Hepatocyte (in vitro differentiated cells): ENCODE measurements around the gene ARHGAP25.

Experiments
- EZH2 ChIP-seq: fragments of 200-600 bp; sonication (generic); IDR thresholded peaks from 2 replicates; pipeline ENCODE4 v1.6.1; 2016; ENCODE audit warnings: antibody characterized with exemption, mild to moderate bottlenecking, borderline replicate concordance
- EZH2phosphoT487 ChIP-seq: fragments of 200-600 bp; sonication (generic); IDR thresholded peaks from one replicate; pipeline ENCODE4 v1.6.1; 2018; ENCODE audit warnings: antibody characterized with exemption, mild to moderate bottlenecking, low read depth, moderate library complexity; ENCODE audit not compliant: unreplicated experiment, severe bottlenecking
- TF ChIP-seq, protein P1 (sequence below): fragments of 200-600 bp; sonication (generic); IDR thresholded peaks from 2 replicates; pipeline ENCODE4 v1.5.1; 2016; ENCODE audit warnings: antibody characterized with exemption, mild to moderate bottlenecking; ENCODE audit not compliant: poor library complexity

DNA sequence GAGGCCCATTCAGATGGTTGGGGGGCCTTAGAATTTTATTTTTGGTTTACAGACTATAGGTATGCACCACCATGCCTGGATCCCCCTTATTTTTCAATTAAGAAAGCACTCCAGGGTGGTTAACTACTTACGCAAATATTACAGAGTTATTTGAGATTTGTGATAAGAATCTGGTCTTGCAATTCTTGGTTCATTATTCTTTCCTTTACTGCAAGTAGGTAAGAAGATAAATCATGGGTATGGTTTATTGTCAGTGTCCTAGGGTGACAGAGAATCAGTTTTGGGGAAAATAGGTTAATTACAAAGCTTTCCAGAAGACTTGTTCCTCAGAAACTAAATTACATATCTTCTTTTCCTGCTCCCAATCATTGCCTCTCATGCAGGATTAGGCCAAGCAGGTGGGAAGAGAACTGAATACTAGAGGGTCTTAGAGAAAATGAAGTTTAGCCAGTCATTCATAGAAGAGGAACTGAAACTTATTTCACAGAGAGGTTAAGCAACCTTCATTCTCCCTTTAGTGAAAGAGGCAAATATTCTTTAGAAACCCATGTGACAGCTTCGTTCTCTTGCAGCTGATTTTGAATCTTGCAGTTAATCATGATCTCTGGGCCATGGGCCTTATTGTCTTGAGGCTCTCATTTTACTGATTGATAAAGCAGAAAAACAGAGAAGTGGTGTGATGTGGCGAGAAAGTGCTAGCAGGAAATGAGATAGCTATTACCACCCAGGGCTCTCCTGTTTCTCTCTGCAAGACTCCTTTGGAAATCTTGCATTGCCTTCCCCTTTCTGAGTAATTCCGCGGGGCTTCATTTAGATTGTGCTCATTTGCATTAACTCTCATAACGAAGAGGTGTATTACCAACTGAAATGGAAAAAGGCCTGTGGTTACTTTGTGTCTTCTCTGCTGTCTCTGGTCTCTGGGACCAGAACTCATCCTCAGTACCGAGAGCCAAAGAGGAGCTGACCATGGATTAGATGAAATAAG lies 44.8 kb upstream of the ARHGAP25 start:
- TF ChIP-seq, protein P1, sequence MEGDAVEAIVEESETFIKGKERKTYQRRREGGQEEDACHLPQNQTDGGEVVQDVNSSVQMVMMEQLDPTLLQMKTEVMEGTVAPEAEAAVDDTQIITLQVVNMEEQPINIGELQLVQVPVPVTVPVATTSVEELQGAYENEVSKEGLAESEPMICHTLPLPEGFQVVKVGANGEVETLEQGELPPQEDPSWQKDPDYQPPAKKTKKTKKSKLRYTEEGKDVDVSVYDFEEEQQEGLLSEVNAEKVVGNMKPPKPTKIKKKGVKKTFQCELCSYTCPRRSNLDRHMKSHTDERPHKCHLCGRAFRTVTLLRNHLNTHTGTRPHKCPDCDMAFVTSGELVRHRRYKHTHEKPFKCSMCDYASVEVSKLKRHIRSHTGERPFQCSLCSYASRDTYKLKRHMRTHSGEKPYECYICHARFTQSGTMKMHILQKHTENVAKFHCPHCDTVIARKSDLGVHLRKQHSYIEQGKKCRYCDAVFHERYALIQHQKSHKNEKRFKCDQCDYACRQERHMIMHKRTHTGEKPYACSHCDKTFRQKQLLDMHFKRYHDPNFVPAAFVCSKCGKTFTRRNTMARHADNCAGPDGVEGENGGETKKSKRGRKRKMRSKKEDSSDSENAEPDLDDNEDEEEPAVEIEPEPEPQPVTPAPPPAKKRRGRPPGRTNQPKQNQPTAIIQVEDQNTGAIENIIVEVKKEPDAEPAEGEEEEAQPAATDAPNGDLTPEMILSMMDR, result no peak
- TF ChIP-seq EZH2 (no peak), EZH2phosphoT487 (no peak)
